Ascending aorta (tissue), 2 donors: ENCODE results near the gene MYPN. TPM values are rescaled to one million over a fixed set of nuclear protein-coding genes. Genes with fewer than 3 reads are reported as not detected.

Experiments used
- DNase-seq, 2 donors: peaks; one replicate each; pipeline ENCODE4 v3.0.0-alpha.2; 2019; ENCODE audit warnings: low spot score in 2 of 2
- H3K27ac ChIP-seq, 2 donors: fragments of 200-600 bp; sonication (generic); one replicate each; pipeline ENCODE4 v1.5.1; 2016 to 2017; ENCODE audit warnings: mild to moderate bottlenecking in 1 of 2
- H3K27me3 ChIP-seq: fragments of 200-600 bp; sonication (generic); one replicate; pipeline ENCODE4 v1.5.1; 2017
- H3K36me3 ChIP-seq, 2 donors: fragments of 200-600 bp; sonication (generic); one replicate each; pipeline ENCODE4 v1.5.1; 2016
- H3K4me1 ChIP-seq, 2 donors: fragments of 200-600 bp; sonication (generic); one replicate each; pipeline ENCODE4 v1.5.1; 2016 to 2017; ENCODE audit warnings: mild to moderate bottlenecking in 1 of 2
- H3K4me3 ChIP-seq, 2 donors: fragments of 200-600 bp; sonication (generic); one replicate each; pipeline ENCODE4 v1.5.1; 2016 to 2017; ENCODE audit warnings: mild to moderate bottlenecking in 1 of 2
- H3K9me3 ChIP-seq, 2 donors: fragments of 200-600 bp; sonication (generic); one replicate each; pipeline ENCODE4 v1.5.1; 2016
- CTCF ChIP-seq, 3 experiments: fragments of 200-600 bp in 2 of 3; fragments of 450-650 bp in 1 of 3; sonication (generic) in 2 of 3; IDR thresholded peaks; one replicate each; pipeline ENCODE4 v1.5.1; 2016 to 2019; ENCODE audit warnings: antibody characterized with exemption in 3 of 3, mild to moderate bottlenecking in 1 of 3, moderate library complexity in 1 of 3
- intact Hi-C: fragments of 100-400 bp; cut with DNase I; formaldehyde crosslinking; loops from one replicate; pipeline ENCODE4 v1.15.1; 2023
- total RNA-seq: library from RNA; depleted of rRNA; stranded (reverse); fragments of >200 nt; gene quantifications from one replicate; pipeline ENCODE4 v1.1.0, GENCODE V29; 2016

The MYPN gene
- total RNA-seq, 1 donor from 2014 or later = not detected

GRCh38 chr10:68253346-68253745, 144.1 kb downstream of the MYPN start:
- H3K9me3 ChIP-seq = no peaks in the 10 kb centered on the region
- H3K36me3 ChIP-seq = no peaks in the 10 kb centered on the region
- no peak overlapping the region for H3K27ac ChIP-seq
- H3K4me1 ChIP-seq = no peaks in the 10 kb centered on the region
- H3K27me3 ChIP-seq = no peaks in the 10 kb centered on the region
- no peak overlapping the region for H3K4me3 ChIP-seq
- no peak for TF ChIP-seq CTCF (IDR thresholded peaks at IDR 0.05)
- intact Hi-C loops = no loop called here
- no peak for DNase-seq

- H3K4me3 ChIP-seq = no peak overlapping the region
- no peaks in the 10 kb centered on the region for H3K36me3 ChIP-seq
- H3K27me3 ChIP-seq = no peaks in the 10 kb centered on the region
- DNase-seq = no peak
- no peak for TF ChIP-seq CTCF (IDR thresholded peaks at IDR 0.05)
- H3K4me1 ChIP-seq = no peaks in the 10 kb centered on the region
- no peak overlapping the region for H3K27ac ChIP-seq
- H3K9me3 ChIP-seq = no peaks in the 10 kb centered on the region
- intact Hi-C loops = no loop called here
Observed at GRCh38 chr10:68261132-68261856, 152.0 kb downstream of the MYPN start.

Other genes starting within 250 kb of the MYPN start
- 7.6 TPM for gene SIRT1, start 224.8 kb upstream of the MYPN start, total RNA-seq
- gene HERC4, start 34.2 kb upstream of the MYPN start, total RNA-seq = 15.0 TPM
- not detected for gene ATOH7, start 122.6 kb downstream of the MYPN start, total RNA-seq
- 12.6 TPM for gene HNRNPH3, start 222.6 kb downstream of the MYPN start, total RNA-seq
- 0.32 TPM for gene PBLD, start 223.4 kb downstream of the MYPN start, total RNA-seq